HG03432 (cell line): ENCODE measurements around the gene ZBTB46.
"Not testable (repeated sequence)": the region's sequence is repeated elsewhere in the genome, so short reads cannot be mapped to it uniquely, and the experiment has no call there.

Source experiments
- ATAC-seq: cut with Tn5 transposase; IDR thresholded peaks from one replicate; pipeline ENCODE4 v1.9.1; 2021; ENCODE audit warnings: mild to moderate bottlenecking, moderate library complexity; ENCODE audit not compliant: unreplicated experiment

ZBTB46 gene

GRCh38 chr20:63737695-63737944 is 93.4 kb downstream of the ZBTB46 start:
- ATAC-seq, result no peak

GRCh38 chr20:63736893-63737694 is 94.0 kb downstream of the ZBTB46 start:
- no peak for ATAC-seq

- ATAC-seq, result no peak
Measured at GRCh38 chr20:63735859-63736718, 95.0 kb downstream of the ZBTB46 start, which contains the start of gene LIME1. Gene LIME1 (plus strand): TSS chr20:63736664. CDS start chr20:63737550, 886 bp downstream.

- ATAC-seq, result no peak
Measured at GRCh38 chr20:63734946-63735858, 95.9 kb downstream of the ZBTB46 start.

GRCh38 chr20:63734111-63734945 is 96.7 kb downstream of the ZBTB46 start:
- no peak for ATAC-seq

- ATAC-seq, result no peak
Measured at GRCh38 chr20:63733579-63734081, 97.4 kb downstream of the ZBTB46 start.

- ATAC-seq, result no peak
Measured at GRCh38 chr20:63733117-63733516, 97.9 kb downstream of the ZBTB46 start.

GRCh38 chr20:63732118-63733095 is 98.7 kb downstream of the ZBTB46 start:
- ATAC-seq, result no peak

GRCh38 chr20:63731410-63731809 is 99.7 kb downstream of the ZBTB46 start:
- no peak for ATAC-seq

- not testable (repeated sequence) for ATAC-seq
Measured at GRCh38 chr20:63730189-63730733, 100.8 kb downstream of the ZBTB46 start.

GRCh38 chr20:63722967-63723622 is 108.0 kb downstream of the ZBTB46 start:
- ATAC-seq, result not testable (repeated sequence)

- no peak for ATAC-seq
Measured at GRCh38 chr20:63718996-63719395, 112.1 kb downstream of the ZBTB46 start.

GRCh38 chr20:63714858-63715257 is 116.2 kb downstream of the ZBTB46 start:
- ATAC-seq, result no peak

GRCh38 chr20:63712191-63712590 is 118.9 kb downstream of the ZBTB46 start:
- ATAC-seq, result no peak

GRCh38 chr20:63711085-63711645 is 119.9 kb downstream of the ZBTB46 start:
- no peak for ATAC-seq

GRCh38 chr20:63709149-63709527 is 121.9 kb downstream of the ZBTB46 start:
- ATAC-seq, result no peak

GRCh38 chr20:63708301-63709148 is 122.5 kb downstream of the ZBTB46 start:
- peak; percentile 10 for ATAC-seq
